ENCODE measurements around the gene MLLT3.

DNA sequence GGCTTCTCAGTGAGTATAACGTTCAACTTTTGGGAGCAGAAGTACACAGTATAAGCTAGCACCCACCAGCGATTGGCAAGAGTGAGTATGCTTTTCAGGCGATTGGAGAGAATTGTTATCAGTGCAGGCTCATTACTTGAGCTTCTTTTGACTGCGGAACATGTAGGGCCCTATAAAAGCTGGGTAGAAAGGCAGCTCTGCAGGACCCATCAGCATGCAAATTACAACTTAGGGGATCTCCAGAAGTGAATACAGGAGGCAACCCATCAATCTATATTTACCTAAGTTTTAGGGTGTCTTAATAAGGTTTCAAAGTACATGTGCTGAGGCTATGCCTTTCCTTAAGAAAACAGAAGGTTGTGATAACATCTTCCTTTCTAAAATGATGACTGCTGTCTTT is 225.0 kb downstream of the MLLT3 start:
- TF ChIP-seq, protein P1, sequence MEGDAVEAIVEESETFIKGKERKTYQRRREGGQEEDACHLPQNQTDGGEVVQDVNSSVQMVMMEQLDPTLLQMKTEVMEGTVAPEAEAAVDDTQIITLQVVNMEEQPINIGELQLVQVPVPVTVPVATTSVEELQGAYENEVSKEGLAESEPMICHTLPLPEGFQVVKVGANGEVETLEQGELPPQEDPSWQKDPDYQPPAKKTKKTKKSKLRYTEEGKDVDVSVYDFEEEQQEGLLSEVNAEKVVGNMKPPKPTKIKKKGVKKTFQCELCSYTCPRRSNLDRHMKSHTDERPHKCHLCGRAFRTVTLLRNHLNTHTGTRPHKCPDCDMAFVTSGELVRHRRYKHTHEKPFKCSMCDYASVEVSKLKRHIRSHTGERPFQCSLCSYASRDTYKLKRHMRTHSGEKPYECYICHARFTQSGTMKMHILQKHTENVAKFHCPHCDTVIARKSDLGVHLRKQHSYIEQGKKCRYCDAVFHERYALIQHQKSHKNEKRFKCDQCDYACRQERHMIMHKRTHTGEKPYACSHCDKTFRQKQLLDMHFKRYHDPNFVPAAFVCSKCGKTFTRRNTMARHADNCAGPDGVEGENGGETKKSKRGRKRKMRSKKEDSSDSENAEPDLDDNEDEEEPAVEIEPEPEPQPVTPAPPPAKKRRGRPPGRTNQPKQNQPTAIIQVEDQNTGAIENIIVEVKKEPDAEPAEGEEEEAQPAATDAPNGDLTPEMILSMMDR (IDR thresholded peaks at IDR 0.05; ENCODE audit: low read depth, low read length) = no peak
- no peak for TF ChIP-seq EZH2phosphoT487 (IDR thresholded peaks at IDR 0.05; ENCODE audit: low read depth)

Data from OCI-LY3 (cell line).